GM21825 (cell line): Measurements from ENCODE around the gene RAB22A.
A peak's percentile ranks its signal among the peaks of the same experiment; 100 is the strongest.

Experiments used
- ATAC-seq: cut with Tn5 transposase; IDR thresholded peaks from one replicate; pipeline ENCODE4 v1.9.1; 2021; ENCODE audit warnings: mild to moderate bottlenecking, moderate library complexity; ENCODE audit not compliant: unreplicated experiment

Gene RAB22A

GRCh38 chr20:58384821-58385220 lies 75.3 kb downstream of the RAB22A start:
- ATAC-seq: no peak

GRCh38 chr20:58388028-58388601 lies 78.6 kb downstream of the RAB22A start:
- no peak for ATAC-seq

DNA sequence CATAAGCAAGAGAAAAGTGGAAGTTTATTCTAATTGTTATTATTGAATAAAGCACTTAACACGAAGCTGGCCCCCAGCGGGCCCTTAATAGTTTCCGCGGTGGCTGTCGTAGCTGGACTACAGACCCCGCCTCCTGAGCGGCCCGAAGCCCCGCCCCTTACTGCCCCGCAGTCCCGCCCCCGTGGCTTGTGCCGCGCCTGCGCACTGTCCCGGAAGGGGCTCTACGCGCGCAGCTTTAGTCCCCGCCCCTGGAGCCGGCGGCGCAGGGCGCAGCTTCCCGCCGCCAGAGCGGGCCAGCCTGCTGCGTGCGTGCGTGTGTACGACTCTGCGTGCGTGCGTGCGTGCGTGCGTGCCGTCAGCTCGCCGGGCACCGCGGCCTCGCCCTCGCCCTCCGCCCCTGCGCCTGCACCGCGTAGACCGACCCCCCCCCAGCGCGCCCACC lies 79.4 kb downstream of the RAB22A start, which contains the start of gene VAPB:
VAPB (plus strand) TSS at position 348 of the 442 bp plus-strand sequence. CDS start 231 bp downstream, outside the sequence.
- ATAC-seq: peak; percentile 93

DNA sequence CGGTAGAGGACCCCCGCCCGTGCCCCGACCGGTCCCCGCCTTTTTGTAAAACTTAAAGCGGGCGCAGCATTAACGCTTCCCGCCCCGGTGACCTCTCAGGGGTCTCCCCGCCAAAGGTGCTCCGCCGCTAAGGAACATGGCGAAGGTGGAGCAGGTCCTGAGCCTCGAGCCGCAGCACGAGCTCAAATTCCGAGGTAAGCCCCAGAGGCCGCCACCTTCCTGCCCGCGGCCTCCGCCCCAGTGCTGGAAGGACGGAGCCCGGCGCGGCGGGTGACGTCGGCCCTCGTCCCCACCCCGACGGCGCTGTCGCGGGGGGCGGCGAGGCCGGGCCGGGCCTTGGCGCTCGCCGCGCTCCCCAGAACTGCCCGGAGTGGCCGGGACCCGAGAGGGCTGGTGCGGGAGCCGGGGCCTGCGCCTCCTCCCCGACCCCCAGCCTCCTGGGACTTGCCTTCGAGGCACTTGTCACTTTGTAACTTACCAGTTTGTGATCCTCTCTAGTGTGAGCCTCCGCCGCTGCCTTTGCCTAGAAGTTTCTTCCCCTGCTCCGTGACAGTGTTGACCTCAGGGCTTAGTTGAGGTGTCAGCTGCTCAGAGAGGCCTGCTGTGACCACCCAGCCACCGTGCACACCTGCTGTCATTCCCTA lies 79.9 kb downstream of the RAB22A start:
- ATAC-seq: peak; percentile 35

- ATAC-seq: no peak
Measured at GRCh38 chr20:58389968-58390658, 80.6 kb downstream of the RAB22A start.

- no peak for ATAC-seq
Measured at GRCh38 chr20:58390659-58391035, 81.1 kb downstream of the RAB22A start.

DNA sequence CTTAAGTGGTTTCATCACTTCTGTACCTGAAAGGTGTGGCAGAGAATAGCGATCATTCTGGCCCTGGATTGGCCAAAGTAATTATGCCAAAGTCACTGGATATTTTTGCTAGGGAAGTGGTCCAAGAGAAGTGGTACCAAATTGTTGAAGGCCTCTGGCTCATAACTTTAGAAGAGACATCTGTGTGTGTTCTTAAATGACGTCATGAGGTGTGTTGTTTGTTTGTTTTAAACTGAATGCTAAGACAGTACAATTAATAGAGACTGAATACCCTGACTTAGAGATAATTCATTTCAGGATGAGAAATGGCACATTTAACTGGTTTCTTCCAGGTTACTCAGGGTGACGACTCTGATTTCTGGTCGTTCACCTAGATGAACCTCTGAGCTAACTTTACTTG lies 82.8 kb downstream of the RAB22A start:
- no peak for ATAC-seq

DNA sequence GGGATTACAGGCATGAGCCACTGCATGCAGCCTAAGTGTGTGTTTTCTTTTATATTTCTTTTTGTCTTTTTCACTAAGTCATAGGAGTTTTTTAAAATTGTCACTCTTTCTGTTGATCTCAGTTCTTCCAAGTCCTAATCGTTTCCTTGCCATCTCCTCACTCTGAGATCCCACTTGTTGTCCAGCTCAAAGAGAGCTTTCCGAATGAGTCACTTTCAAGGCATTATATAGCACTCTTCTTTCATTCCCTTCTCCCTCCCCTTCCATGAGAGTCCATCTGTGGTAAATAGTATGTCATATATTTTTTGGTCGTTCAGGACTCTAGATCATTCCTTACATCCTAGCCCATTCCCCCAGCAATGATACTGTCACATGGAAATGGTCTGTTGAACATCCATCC lies 83.8 kb downstream of the RAB22A start:
- no peak for ATAC-seq

DNA sequence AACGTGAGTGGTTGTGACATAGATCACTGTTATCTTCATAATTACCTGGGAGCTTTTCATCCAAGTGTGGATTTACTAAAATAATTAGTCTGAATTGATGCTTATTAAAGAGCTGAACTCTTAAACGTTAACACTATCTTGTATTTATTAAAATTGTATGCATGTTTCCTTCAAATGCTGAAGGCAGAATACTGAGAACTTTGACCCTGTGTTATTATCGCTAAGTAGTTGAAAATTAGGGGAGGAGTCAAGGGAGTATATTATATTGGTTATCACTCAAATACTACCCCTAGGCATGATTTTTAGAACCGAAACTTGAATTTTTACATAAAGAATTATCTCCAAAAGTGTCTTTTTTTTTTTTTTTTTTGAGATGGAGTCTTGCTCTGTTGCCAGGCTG lies 85.3 kb downstream of the RAB22A start:
- no peak for ATAC-seq

- ATAC-seq: no peak
Measured at GRCh38 chr20:58395604-58396003, 86.1 kb downstream of the RAB22A start.

DNA sequence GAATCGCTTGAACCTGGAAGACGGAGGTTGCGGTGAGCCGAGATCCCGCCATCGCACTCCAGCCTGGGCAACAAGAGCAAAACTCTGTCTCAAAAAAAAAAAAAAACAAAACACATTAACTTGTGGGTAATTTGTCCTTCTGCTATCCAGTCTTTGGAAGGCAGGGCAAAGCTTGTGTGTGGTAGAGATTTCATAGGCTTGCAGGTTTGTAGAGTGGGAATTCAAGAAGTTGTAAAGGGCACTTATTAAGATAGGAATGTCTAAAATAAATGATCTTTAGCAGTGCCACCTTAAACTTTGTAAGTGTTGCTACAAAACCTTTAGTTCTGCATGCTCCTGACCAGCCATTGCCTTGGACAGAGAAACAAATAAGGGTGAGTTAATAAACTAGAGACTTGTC lies 87.9 kb downstream of the RAB22A start:
- ATAC-seq: no peak

GRCh38 chr20:58398254-58398653 lies 88.7 kb downstream of the RAB22A start:
- ATAC-seq: no peak

GRCh38 chr20:58399926-58400325 lies 90.4 kb downstream of the RAB22A start:
- no peak for ATAC-seq

DNA sequence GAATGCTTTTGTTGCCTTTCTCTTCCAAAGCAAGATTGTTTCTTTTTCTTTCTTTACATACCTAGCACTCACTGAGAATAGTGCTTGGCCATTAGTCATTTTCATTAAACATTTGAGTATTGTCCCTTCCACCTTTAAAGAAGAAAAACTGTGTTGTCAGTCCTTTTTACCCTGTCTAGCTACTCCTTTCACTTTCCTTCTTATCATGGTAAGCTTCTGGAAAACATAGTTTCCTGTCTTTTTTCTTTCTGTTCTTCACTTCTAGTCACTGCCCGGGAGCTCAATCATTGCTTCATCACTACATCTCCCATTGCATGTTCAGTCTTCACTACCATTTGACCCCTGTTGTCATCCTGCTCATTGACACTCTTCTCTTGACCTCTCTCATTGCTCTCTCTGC lies 91.6 kb downstream of the RAB22A start:
- ATAC-seq: no peak

DNA sequence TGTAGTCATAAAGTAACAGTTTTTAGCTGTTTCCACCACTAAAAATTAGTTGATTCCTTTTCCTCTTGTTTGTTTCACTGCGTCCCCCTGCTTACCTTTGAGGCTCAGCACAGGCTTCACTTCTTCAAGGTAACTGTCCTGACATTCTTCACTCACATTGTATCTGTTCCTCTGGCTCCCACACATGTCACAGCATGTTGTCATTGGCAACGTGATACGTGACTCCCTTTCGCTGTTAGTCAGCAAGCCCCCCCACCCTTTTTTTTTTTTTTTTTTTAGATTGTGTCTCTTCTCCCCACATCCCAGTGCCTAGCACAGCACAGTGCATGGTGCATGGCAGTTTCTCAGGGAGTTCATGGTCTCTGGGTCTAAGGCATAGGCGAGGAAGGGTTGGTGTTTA lies 92.8 kb downstream of the RAB22A start:
- no peak for ATAC-seq

GRCh38 chr20:58402827-58403226 lies 93.3 kb downstream of the RAB22A start:
- ATAC-seq: peak; percentile 67

DNA sequence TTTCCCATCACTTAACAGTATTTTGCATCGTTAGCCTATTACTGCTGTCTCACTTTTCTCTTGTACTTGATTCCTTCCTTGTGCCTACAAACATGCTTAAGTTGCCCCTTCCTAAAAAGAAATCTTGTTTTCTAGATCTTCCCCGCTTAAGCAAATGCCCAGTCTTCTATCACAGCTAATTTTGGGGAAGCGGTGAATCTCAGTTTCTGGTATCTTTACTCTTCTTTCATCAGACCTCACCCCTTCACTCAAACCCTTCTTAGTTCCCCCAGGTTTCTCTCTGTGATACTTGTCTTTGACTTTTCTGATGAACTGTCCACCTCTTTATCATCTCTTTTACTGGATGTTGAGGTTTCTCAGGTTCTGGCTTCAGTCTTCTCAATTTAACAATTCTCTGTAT lies 93.8 kb downstream of the RAB22A start:
- ATAC-seq: peak; percentile 29

DNA sequence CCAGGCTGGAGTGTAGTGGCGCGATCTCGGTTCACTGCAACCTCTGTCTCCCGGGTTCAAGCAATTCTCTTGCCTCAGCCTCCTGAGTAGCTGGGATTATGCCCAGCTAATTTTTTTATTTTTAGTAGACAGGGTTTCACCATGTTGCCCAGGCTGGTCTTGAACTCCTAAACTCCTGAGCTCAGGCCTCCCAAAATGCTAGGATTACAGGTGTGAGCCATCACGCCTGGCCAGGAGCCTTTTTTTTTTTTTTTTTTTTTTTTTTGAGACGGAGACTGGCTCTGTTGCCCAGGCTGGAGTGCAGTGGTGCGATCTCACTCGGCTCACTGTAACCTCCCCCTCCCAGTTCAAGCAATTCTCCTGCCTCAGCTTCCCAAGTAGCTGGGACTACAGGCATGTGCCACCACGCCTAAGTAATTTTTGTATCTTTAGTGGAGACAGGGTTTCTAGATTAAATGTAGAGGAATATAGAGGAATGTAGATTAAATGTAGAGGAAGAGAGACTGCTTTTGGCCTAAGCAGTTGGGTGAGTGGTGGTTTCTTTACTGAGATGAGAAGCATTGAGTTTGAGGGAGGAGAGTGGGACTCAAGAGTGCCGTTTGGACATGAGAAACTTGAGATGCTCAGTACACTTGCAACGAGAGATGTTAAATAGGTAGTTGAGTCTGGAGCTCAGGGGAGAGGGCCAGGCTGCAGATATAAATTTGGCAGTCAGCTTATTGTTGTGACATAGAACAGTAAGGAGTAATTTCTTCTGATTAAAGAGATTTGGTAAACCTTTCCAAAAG lies 96.2 kb downstream of the RAB22A start:
- ATAC-seq: no peak

DNA sequence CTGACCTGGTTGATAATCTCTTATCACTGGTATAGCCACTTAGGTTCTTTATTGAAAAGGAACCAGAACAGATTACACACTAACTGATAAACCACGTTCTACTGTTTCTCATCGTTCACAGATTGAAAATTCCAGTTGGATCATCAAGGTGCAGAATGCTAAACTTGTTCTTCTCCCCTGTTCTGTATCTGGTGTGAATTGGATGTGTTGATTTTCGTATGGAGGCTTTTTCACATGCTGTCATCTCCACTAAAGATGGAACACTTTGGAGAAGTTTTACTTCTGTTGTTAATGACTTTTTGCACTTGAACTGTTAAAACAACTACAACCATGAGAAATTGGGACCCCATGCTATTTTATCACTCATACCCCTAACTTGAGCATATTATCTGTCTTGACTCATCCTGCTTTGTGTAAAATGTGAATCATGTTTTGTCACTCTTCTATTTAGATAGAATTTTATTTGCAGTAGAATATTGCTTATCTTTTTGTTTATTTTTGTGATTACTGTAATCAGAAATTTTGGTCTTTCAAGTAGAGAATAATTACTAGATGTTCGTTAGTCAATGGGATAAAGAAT lies 97.0 kb downstream of the RAB22A start:
- ATAC-seq: no peak

DNA sequence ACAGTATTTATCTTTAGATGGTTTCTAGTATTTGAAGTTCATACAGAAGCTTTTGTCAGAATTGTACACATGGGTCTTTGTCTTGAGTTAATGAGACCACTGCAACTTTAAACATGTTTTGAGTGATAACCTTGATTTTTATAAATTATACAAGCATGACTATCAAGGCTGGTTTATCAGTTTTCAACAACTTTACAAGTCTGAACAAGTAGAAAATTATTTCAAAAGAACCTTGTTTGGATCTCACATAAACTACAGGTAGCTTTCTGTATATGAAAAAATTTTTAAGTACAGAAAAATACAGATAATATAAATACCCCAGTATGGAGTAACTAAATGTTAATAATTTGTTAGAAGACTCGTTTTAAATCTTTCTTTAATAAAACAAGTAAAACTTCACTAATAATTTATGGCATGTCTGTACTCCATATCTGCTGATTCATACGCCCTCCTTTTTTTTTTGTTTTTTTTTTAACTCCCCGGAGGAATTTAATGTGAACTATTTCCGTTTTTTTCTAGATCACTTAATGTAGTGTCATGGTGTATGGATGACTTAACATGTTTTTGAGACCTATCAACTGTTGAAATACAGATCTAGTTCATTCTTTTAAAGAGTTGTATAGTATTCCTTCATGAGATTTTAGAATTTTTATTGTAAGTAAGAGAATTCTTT lies 97.8 kb downstream of the RAB22A start:
- ATAC-seq: no peak
